Sigmoid colon (tissue), 7 donors: ENCODE measurements around the gene VPS33B. TPM values are rescaled to one million over a fixed set of nuclear protein-coding genes. Genes with fewer than 3 reads are reported as not detected.
A peak's percentile ranks its signal among the peaks of the same experiment; 100 is the strongest.

Experiments
- DNase-seq: peaks from one replicate; pipeline ENCODE4 v3.0.0-alpha.2; 2019
- H3K27ac ChIP-seq, 4 donors: fragments of 200-600 bp; sonication (generic); one replicate each; pipeline ENCODE4 v1.5.1; 2016 to 2019; ENCODE audit warnings: mild to moderate bottlenecking in 1 of 4
- H3K27me3 ChIP-seq, 3 donors: fragments of 200-600 bp; sonication (generic); one replicate each; pipeline ENCODE4 v1.5.1; 2019; ENCODE audit warnings: mild to moderate bottlenecking in 1 of 3
- H3K36me3 ChIP-seq, 4 donors: fragments of 200-600 bp; sonication (generic); one replicate each; pipeline ENCODE4 v1.5.1; 2016 to 2019
- H3K4me1 ChIP-seq, 4 donors: fragments of 200-600 bp; sonication (generic); one replicate each; pipeline ENCODE4 v1.5.1; 2017 to 2019
- H3K4me3 ChIP-seq, 4 donors: fragments of 200-600 bp; sonication (generic); one replicate each; pipeline ENCODE4 v1.5.1; 2017 to 2019; ENCODE audit warnings: mild to moderate bottlenecking in 2 of 4, moderate library complexity in 1 of 4
- H3K9me3 ChIP-seq, 4 donors: fragments of 200-600 bp in 3 of 4; sonication (generic) in 3 of 4; one replicate each; pipeline versions ENCODE4 v1.5.1 to v1.6.1; 2013 to 2019
- CTCF ChIP-seq, 4 experiments: fragments of 450-650 bp in 3 of 4; fragments of 200-600 bp in 1 of 4; IDR thresholded peaks; one replicate each; pipeline ENCODE4 v1.5.1; 2016 to 2019; ENCODE audit warnings: antibody characterized with exemption in 4 of 4, mild to moderate bottlenecking in 3 of 4, moderate library complexity in 2 of 4
- EP300 ChIP-seq, 4 donors: sonication (generic); formaldehyde crosslinking; IDR thresholded peaks; one replicate each; pipeline ENCODE4 v1.6.1; 2017; ENCODE audit warnings: antibody characterized with exemption in 4 of 4
- POLR2A ChIP-seq, 2 donors: fragments of 450-650 bp; IDR thresholded peaks; one replicate each; pipeline ENCODE4 v1.6.1; 2016; ENCODE audit warnings: antibody characterized with exemption in 2 of 2, mild to moderate bottlenecking in 2 of 2, moderate library complexity in 2 of 2
- POLR2AphosphoS5 ChIP-seq, 4 donors: sonication (generic); formaldehyde crosslinking; IDR thresholded peaks; one replicate each; pipeline ENCODE4 v1.6.1; 2017; ENCODE audit warnings: antibody characterized with exemption in 4 of 4
- WGBS, 2 donors: extraction: QIAGEN DNeasy Blood & Tissue Kit; methylation state at CpG; one replicate each; pipeline ENCODE4 v1.1.7; 2013; 5-methylcytosine and 5-hydroxymethylcytosine counted together
- intact Hi-C: fragments of 100-400 bp; cut with DNase I; formaldehyde crosslinking; loops from one replicate; pipeline ENCODE4 v1.15.1; 2023
- polyA plus RNA-seq, 3 donors: library from polyadenylated mRNA; stranded (reverse); fragments of 200-250 nt; gene quantifications; one replicate each; pipeline ENCODE4 v1.2.3, GENCODE V29; 2013
- total RNA-seq, 4 donors: library from RNA; depleted of rRNA; stranded (reverse); fragments of >200 nt; gene quantifications; one replicate each; pipeline ENCODE4 v1.1.0, GENCODE V29; 2016
- donor health status: healthy with polysubstance abuse.
- donor health status: Bipolar disorder and iron deficiency.
- donor health status: healthy.

Gene VPS33B
- total and polyA plus RNA-seq, 7 donors, result 6.6 to 13.4 (median 8.3) TPM

DNA sequence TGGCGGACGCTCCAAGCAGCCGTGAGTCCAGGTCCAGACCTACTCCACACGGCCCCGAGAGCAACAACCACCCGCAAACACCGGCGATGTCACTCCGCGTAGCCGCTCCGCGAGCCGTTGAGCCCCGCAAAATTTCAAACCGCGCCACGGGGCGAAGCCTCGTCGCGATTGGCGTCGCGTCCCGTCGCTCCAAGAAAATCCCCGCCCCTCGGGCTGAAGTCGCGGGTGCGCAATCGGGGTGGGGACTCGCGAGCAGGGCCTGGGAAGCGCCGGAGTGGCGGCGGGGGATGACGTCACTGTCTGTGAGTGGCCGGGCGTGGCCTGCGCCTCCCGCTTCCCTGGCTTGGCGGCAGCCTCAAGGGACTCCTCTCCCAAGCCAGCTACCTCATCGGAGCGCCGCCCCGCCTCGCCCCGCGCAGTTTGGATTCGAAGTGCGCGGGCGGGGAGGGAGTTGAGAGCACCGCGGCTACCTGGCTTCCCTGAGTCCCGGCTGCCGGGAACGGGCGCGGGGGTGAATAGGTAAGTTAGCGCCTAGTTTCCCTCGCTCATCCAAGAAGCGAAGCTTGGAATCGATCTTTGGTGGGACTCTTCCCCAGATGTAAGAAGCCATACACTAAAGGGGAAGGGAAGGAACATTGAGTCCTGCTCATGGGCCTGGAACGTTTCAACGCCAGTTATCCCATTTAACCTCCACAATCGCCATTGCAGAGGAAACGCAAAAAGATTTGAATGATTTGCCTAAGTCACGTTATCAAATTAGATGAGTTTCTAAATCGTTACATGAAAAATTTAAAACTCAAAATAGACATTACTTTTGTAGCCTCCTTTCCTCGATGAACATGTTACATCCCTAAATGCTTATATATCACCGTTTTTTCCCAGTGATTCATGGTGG is 27.7 kb downstream of the VPS33B start, which contains the start of gene PRC1:
PRC1 (minus strand) TSS at position 119 of the 895 bp plus-strand sequence; CDS start at position 1, 118 bp downstream.
- H3K4me1 ChIP-seq, result peaks cover 0 to 11% (median 7%) of the 10 kb centered on the region in 4 donors
- no peaks in the 10 kb centered on the region for H3K9me3 ChIP-seq
- H3K27me3 ChIP-seq, result no peaks in the 10 kb centered on the region
- H3K4me3 ChIP-seq, result peak within 1 kb of the TSS; percentile 59 to 96 (median 80)
- peak within 1 kb of the TSS; percentile 82 to 92 (median 87) for H3K27ac ChIP-seq
- DNase-seq, result peak; percentile 99
- peaks cover 11 to 18% (median 13%) of the 10 kb centered on the region in 4 donors for H3K36me3 ChIP-seq
- intact Hi-C loops, result loop anchor here (2.0 kb wide), 3 partner anchors 28 to 92 kb away; partner anchors contain the start of genes MAN2A2 and VPS33B
- 0% methylated on average over 75 of the region's 75 CpGs for WGBS, 2 donors
- TF ChIP-seq POLR2A (IDR thresholded peaks at IDR 0.05) (peak in 1 of 2 donors; percentile 39), POLR2AphosphoS5 (IDR thresholded peaks at IDR 0.05) (peak; percentile 75 to 92 (median 84)), CTCF (IDR thresholded peaks at IDR 0.05) (no peak)

GRCh38 chr15:90994059-90994416 is 28.4 kb downstream of the VPS33B start:
- peaks cover 6 to 12% (median 8%) of the 10 kb centered on the region in 4 donors for H3K36me3 ChIP-seq
- 0% methylated on average over 50 of the region's 50 CpGs for WGBS, 2 donors
- TF ChIP-seq EP300 (IDR thresholded peaks at IDR 0.05) (no peak), POLR2A (IDR thresholded peaks at IDR 0.05) (no peak), CTCF (IDR thresholded peaks at IDR 0.05) (no peak), POLR2AphosphoS5 (IDR thresholded peaks at IDR 0.05) (no peak)
- peak overlapping the region; percentile 59 to 96 (median 80) for H3K4me3 ChIP-seq
- H3K9me3 ChIP-seq, result no peaks in the 10 kb centered on the region
- H3K27ac ChIP-seq, result peak overlapping the region; percentile 82 to 92 (median 87)
- peaks cover 0 to 11% (median 7%) of the 10 kb centered on the region in 4 donors for H3K4me1 ChIP-seq
- intact Hi-C loops, result loop anchor here (2.0 kb wide), 3 partner anchors 29 to 91 kb away; partner anchors contain the start of genes MAN2A2 and VPS33B
- H3K27me3 ChIP-seq, result no peaks in the 10 kb centered on the region
- DNase-seq, result no peak

- Histone ChIP-seq H3K4me3 (no peak overlapping the region), H3K4me1 (peaks cover 0 to 11% (median 7%) of the 10 kb centered on the region in 4 donors), H3K9me3 (no peaks in the 10 kb centered on the region), H3K36me3 (no peaks in the 10 kb centered on the region), H3K27ac (no peak overlapping the region), H3K27me3 (no peaks in the 10 kb centered on the region)
- TF ChIP-seq CTCF (IDR thresholded peaks at IDR 0.05) (no peak), EP300 (IDR thresholded peaks at IDR 0.05) (no peak), POLR2A (IDR thresholded peaks at IDR 0.05) (no peak)
- intact Hi-C loops, result no loop called here
- 94 to 96% methylated on average over 6 of the region's 6 CpGs for WGBS, 2 donors
- no peak for DNase-seq
Observed at GRCh38 chr15:90991587-90992285, 30.7 kb downstream of the VPS33B start.

DNA sequence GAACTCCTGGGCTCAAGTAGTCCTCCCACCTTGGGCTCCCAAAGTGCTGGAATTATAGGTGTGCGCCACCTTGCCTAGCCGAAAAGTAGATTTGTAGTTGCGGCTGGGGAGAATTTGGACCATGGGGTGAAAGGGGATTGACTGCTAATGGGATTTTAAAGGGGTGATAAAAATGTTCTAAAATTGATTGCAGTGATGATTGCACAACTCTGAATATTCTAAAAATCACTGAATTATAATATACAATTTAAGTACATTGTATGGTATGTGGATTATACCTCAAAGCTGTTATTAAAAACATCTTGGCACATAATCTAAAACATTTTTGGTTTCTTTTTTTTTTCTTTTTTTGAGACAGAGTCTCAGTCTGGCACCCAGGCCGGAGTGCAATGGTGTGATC is 31.9 kb downstream of the VPS33B start:
- H3K36me3 ChIP-seq, result no peaks in the 10 kb centered on the region
- peaks cover 0 to 11% (median 7%) of the 10 kb centered on the region in 4 donors for H3K4me1 ChIP-seq
- H3K27me3 ChIP-seq, result no peaks in the 10 kb centered on the region
- no peak for DNase-seq
- 96 to 97% methylated on average over 4 of the region's 4 CpGs for WGBS, 2 donors
- intact Hi-C loops, result no loop called here
- H3K4me3 ChIP-seq, result no peak overlapping the region
- no peak for TF ChIP-seq EP300 (IDR thresholded peaks at IDR 0.05)
- TF ChIP-seq POLR2AphosphoS5 (IDR thresholded peaks at IDR 0.05), result no peak
- TF ChIP-seq CTCF (IDR thresholded peaks at IDR 0.05), result no peak
- no peak for TF ChIP-seq POLR2A (IDR thresholded peaks at IDR 0.05)
- no peak overlapping the region for H3K27ac ChIP-seq
- no peaks in the 10 kb centered on the region for H3K9me3 ChIP-seq
